ENCODE measurements around the gene BLMH. TPM values are rescaled to one million over a fixed set of nuclear protein-coding genes. Genes with fewer than 3 reads are reported as not detected.

Gene BLMH
- total RNA-seq, 2 donors from 2014 or later = 84.7 to 92.0 TPM

DNA sequence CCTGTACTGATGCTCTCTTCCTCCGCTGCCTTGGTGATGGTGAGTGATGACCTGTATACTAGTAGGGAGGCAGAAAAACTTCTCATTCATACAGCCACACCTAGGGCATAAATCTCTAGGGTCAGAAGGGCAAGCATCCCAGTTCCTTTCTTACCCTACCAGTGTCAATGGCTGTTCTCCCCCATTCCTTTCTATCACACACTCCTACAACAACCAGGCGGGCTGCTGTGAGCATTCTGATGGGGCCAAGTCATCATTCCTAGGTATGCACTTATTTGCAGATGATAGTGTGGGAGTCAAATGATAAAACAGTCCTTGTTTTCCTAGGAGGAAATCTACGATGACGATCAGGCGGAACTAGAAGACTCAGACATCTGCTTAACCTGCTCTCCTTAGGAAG lies 42.3 kb downstream of the BLMH start:
- Histone ChIP-seq H3K4me3 (ENCODE audit: low read length) (no peak overlapping the region), H3K9ac (ENCODE audit: extremely low read depth, low read length, poor library complexity, severe bottlenecking) (no peak overlapping the region), H3K9me3 (ENCODE audit: control insufficient read depth, low read length) (peaks cover 13% of the 10 kb centered on the region), H3K4me1 (ENCODE audit: control insufficient read depth, insufficient read depth, low read length) (peaks cover 23% of the 10 kb centered on the region), H3K27ac (ENCODE audit: low read depth, low read length) (no peak overlapping the region), H3K36me3 (ENCODE audit: control insufficient read depth, insufficient read depth, low read length) (peaks cover 69% of the 10 kb centered on the region), H3K27me3 (ENCODE audit: control insufficient read depth, insufficient read depth, low read length, poor library complexity, severe bottlenecking) (no peaks in the 10 kb centered on the region)
- 95 to 96% methylated on average over 4 to 5 of the region's 5 CpGs for WGBS, 2 experiments (ENCODE audit: insufficient coverage in 1 of 2, insufficient read length in 1 of 2)
- TF ChIP-seq, protein P1, sequence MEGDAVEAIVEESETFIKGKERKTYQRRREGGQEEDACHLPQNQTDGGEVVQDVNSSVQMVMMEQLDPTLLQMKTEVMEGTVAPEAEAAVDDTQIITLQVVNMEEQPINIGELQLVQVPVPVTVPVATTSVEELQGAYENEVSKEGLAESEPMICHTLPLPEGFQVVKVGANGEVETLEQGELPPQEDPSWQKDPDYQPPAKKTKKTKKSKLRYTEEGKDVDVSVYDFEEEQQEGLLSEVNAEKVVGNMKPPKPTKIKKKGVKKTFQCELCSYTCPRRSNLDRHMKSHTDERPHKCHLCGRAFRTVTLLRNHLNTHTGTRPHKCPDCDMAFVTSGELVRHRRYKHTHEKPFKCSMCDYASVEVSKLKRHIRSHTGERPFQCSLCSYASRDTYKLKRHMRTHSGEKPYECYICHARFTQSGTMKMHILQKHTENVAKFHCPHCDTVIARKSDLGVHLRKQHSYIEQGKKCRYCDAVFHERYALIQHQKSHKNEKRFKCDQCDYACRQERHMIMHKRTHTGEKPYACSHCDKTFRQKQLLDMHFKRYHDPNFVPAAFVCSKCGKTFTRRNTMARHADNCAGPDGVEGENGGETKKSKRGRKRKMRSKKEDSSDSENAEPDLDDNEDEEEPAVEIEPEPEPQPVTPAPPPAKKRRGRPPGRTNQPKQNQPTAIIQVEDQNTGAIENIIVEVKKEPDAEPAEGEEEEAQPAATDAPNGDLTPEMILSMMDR (conservative IDR thresholded peaks at IDR 0.05) = no peak
- Mint-ChIP-seq H3K36me3 (ENCODE audit: low read depth) (peaks cover 53% of the 10 kb centered on the region), H3K4me1 (peaks cover 52% of the 10 kb centered on the region), H3K27ac (no peak overlapping the region), H3K4me3 (no peak overlapping the region), H3K27me3 (ENCODE audit: insufficient read depth) (no peaks in the 10 kb centered on the region), H3K9me3 (peaks cover 8% of the 10 kb centered on the region)
- DNase-seq = no peak

DNA sequence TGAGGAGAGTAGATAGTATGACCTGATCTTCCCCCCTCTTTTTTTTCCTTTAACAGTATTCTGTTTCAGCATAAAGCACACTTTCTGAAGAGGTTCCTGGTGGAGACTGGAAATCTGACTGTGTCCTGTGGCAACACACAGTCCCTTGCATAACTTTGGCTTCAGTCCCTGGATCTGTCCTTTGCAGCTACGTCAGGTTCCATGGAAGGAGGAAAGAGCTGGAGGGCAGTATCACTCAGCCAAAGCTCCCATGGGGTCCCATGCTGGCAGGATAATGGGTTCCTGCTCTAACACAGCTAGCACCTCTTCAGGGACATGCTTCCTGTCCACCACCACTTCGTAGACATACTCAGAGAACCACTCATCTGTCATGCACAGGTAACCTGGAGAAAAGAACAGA lies 43.0 kb downstream of the BLMH start:
- no peak overlapping the region for H3K4me3 Mint-ChIP-seq
- H3K36me3 Mint-ChIP-seq (ENCODE audit: low read depth) = peaks cover 53% of the 10 kb centered on the region
- no peaks in the 10 kb centered on the region for H3K27me3 Mint-ChIP-seq (ENCODE audit: insufficient read depth)
- peaks cover 23% of the 10 kb centered on the region for H3K4me1 ChIP-seq (ENCODE audit: control insufficient read depth, insufficient read depth, low read length)
- peaks cover 8% of the 10 kb centered on the region for H3K9me3 Mint-ChIP-seq
- WGBS, 2 experiments (ENCODE audit: insufficient coverage in 1 of 2, insufficient read length in 1 of 2) = 94 to 100% methylated on average over 1 to 2 of the region's 2 CpGs
- H3K36me3 ChIP-seq (ENCODE audit: control insufficient read depth, insufficient read depth, low read length) = peaks cover 65% of the 10 kb centered on the region
- no peak for DNase-seq
- no peak overlapping the region for H3K27ac ChIP-seq (ENCODE audit: low read depth, low read length)
- H3K4me3 ChIP-seq (ENCODE audit: low read length) = no peak overlapping the region
- H3K9me3 ChIP-seq (ENCODE audit: control insufficient read depth, low read length) = peaks cover 13% of the 10 kb centered on the region
- no peak overlapping the region for H3K9ac ChIP-seq (ENCODE audit: extremely low read depth, low read length, poor library complexity, severe bottlenecking)
- H3K27ac Mint-ChIP-seq = no peak overlapping the region
- TF ChIP-seq, protein P1 (conservative IDR thresholded peaks at IDR 0.05) = no peak
- H3K4me1 Mint-ChIP-seq = peaks cover 52% of the 10 kb centered on the region
- no peaks in the 10 kb centered on the region for H3K27me3 ChIP-seq (ENCODE audit: control insufficient read depth, insufficient read depth, low read length, poor library complexity, severe bottlenecking)

DNA sequence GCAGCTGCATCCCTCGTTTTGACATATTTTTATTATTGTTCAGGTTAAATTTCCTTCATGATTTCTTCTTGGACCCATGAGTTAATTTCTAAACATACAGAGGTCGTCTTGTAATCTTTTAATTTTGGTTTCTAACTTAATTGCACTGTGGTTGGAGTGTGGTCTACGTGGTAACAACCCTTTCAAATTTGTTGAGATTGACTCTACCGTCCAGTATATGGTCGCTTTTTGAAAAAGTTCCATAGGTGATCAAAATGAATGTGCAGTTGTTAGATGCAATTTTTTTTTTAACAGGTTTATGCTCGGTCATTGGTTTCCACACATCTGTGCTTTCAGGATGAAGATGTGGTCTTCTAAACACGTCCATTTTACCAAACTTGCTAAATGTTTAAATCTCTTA lies 45.3 kb downstream of the BLMH start:
- peaks cover 52% of the 10 kb centered on the region for H3K36me3 ChIP-seq (ENCODE audit: control insufficient read depth, insufficient read depth, low read length)
- no peak overlapping the region for H3K27ac ChIP-seq (ENCODE audit: low read depth, low read length)
- no peak overlapping the region for H3K4me3 ChIP-seq (ENCODE audit: low read length)
- TF ChIP-seq, protein P1 (conservative IDR thresholded peaks at IDR 0.05) = no peak
- Mint-ChIP-seq H3K27ac (no peak overlapping the region), H3K9me3 (peaks cover 8% of the 10 kb centered on the region), H3K4me1 (peaks cover 35% of the 10 kb centered on the region), H3K27me3 (ENCODE audit: insufficient read depth) (no peaks in the 10 kb centered on the region), H3K4me3 (no peak overlapping the region), H3K36me3 (ENCODE audit: low read depth) (peaks cover 50% of the 10 kb centered on the region)
- H3K27me3 ChIP-seq (ENCODE audit: control insufficient read depth, insufficient read depth, low read length, poor library complexity, severe bottlenecking) = no peaks in the 10 kb centered on the region
- H3K9ac ChIP-seq (ENCODE audit: extremely low read depth, low read length, poor library complexity, severe bottlenecking) = no peak overlapping the region
- no peak for DNase-seq
- 90 to 94% methylated on average over 4 to 7 of the region's 7 CpGs for WGBS, 2 experiments (ENCODE audit: insufficient coverage in 1 of 2, insufficient read length in 1 of 2)
- peaks cover 11% of the 10 kb centered on the region for H3K4me1 ChIP-seq (ENCODE audit: control insufficient read depth, insufficient read depth, low read length)
- H3K9me3 ChIP-seq (ENCODE audit: control insufficient read depth, low read length) = peaks cover 13% of the 10 kb centered on the region

Measured in endodermal cell (in vitro differentiated cells).